Fibroblast of the aortic adventitia (primary cell): ENCODE data around the gene ING5. TPM values are rescaled to one million over a fixed set of nuclear protein-coding genes. Genes with fewer than 3 reads are reported as not detected.

Experiments used
- DNase-seq: peaks from one replicate; pipeline ENCODE4 v3.0.0-alpha.2; 2010; ENCODE audit warnings: low read depth
- H3K4me3 ChIP-seq: 2 replicates; pipeline ENCODE4 v1.5.1; 2011; ENCODE audit warnings: low read depth, mild to moderate bottlenecking, control low read depth, low read length, moderate library complexity
- total RNA-seq: library from RNA; depleted of rRNA; stranded (reverse); fragments of >200 nt; gene quantifications from 2 replicates; pipeline ENCODE4 v1.2.3, GENCODE V29; 2012; ENCODE audit warnings: low replicate concordance
- TF ChIP-seq, protein P1 (sequence below): IDR thresholded peaks from 2 replicates; pipeline ENCODE4 v1.5.1; 2011; ENCODE audit warnings: mild to moderate bottlenecking, low read length, control low read depth, inconsistent platforms; ENCODE audit not compliant: insufficient read depth

ING5 gene
- total RNA-seq, 1 donor, result 14.6 TPM

DNA sequence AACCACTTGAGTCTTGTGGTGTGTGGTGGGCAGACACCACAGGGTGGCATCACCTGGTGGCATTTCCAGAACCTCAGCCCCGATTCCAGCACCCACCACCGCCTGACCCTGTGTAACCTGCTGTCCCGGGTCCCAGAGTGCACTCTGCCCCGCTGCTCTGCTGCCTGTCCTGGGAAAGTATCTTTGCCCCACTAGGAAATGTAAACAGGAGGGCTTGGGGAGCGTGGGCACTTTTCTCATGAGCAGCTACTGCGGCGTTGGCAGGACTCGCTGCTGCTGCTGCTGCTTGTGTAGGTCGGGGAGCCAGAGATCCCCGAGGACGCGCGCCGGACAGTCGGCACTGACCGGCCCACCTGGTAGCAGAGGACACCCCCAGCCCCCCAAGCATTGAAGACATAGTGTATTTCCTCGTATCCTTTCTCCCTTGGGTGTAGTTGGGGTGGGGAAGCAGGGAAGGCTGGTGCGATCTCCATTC is 28.6 kb upstream of the ING5 start:
- TF ChIP-seq, protein P1, sequence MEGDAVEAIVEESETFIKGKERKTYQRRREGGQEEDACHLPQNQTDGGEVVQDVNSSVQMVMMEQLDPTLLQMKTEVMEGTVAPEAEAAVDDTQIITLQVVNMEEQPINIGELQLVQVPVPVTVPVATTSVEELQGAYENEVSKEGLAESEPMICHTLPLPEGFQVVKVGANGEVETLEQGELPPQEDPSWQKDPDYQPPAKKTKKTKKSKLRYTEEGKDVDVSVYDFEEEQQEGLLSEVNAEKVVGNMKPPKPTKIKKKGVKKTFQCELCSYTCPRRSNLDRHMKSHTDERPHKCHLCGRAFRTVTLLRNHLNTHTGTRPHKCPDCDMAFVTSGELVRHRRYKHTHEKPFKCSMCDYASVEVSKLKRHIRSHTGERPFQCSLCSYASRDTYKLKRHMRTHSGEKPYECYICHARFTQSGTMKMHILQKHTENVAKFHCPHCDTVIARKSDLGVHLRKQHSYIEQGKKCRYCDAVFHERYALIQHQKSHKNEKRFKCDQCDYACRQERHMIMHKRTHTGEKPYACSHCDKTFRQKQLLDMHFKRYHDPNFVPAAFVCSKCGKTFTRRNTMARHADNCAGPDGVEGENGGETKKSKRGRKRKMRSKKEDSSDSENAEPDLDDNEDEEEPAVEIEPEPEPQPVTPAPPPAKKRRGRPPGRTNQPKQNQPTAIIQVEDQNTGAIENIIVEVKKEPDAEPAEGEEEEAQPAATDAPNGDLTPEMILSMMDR, result no peak
- H3K4me3 ChIP-seq, result no peak overlapping the region
- no peak for DNase-seq

DNA sequence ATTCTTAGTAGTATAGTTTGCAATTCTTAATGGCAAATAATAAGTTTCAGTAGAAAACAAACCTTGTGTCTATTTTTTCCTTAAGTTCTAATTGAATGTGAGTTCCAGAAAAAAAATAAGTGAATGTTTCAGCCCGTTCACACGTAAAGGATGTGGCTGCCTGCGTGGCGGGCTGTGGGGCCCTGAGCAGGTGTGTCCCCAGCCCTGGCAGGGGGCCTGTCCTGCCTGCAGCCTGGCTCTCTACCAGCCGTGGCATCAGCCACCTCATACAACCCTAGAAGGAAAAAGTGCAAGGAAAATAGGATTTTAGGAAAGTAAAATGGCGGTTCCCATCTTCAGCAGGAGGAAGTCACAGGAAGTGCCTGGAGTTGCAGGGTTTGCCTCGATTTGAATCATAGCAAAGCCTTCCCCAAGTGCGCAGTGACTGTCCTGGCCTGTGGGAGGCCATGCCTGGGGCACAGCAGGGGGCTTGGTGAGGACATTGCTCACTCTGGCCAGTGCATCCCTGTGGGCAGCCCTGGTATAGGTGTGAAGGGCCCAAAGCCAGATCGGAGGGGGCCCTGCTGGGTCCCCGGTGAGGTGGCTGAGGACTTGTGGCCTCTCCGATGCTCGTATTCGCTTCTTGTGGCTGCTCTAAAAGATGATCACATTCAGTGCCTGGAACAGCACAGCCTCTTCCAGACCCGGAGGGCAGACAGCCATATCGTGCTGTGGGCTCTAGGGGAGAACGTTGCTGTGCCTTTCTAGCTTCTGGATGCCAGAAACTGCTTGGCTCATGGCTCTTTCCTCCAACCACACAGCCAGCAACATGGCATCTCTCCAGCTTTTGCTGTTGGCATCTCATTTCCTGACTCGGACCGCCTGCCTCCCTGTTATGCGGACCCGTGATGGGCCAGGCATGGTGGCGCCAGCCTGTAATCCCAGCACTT is 27.8 kb upstream of the ING5 start:
- no peak for DNase-seq
- no peak overlapping the region for H3K4me3 ChIP-seq
- TF ChIP-seq, protein P1, result no peak

GRCh38 chr2:241675885-241676284 is 26.0 kb upstream of the ING5 start:
- H3K4me3 ChIP-seq, result no peak overlapping the region
- no peak for DNase-seq
- TF ChIP-seq, protein P1, result no peak

DNA sequence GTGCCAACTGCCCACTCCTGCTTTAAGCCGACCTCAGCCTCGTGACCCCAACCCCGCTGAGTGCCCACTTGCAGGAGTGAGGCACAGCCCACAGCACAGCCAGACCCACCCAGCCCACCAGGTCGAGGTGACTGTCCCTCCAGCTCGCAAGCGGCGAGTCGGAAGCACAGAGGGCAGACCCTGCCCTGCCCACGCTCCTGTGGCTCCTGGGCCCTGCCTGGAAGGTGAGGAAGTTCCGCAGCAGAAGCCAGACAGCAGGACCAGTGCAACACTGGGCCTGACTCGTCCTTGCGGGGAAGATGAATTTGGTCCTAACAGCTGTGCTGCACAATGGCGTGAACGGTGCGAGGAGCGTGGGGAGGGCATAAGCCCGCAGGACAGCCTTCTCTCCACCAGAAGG is 25.2 kb upstream of the ING5 start:
- no peak for DNase-seq
- TF ChIP-seq, protein P1, result no peak
- no peak overlapping the region for H3K4me3 ChIP-seq

DNA sequence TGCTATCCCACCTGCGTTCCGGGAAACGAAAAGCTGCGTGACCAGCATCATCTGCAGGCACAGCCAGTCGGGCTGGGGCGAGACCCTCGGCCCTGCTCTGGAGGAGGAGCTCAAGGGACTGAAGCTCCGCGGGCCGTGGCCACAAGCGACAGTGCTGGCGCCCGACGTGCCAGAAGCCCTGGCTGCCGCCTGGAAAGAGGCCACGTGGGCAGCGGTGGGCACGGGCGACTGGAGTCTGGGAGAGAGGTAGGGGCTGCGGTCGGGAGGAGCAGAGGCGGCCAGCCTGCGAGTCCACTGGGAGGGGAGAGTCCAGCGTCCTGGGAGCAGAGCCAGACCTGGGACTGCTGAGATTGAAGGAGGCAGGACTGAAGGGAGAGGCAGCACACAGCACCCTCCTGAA is 24.4 kb upstream of the ING5 start:
- DNase-seq, result no peak
- no peak overlapping the region for H3K4me3 ChIP-seq
- TF ChIP-seq, protein P1, result no peak

GRCh38 chr2:241678307-241678706 is 23.5 kb upstream of the ING5 start:
- TF ChIP-seq, protein P1, result no peak
- no peak for DNase-seq
- no peak overlapping the region for H3K4me3 ChIP-seq
